Lower lobe of right lung (tissue), 2 donors: ENCODE results near the gene ADPRH. TPM values are rescaled to one million over a fixed set of nuclear protein-coding genes. Genes with fewer than 3 reads are reported as not detected.
"Not testable (repeated sequence)": the region's sequence is repeated elsewhere in the genome, so short reads cannot be mapped to it uniquely, and the experiment has no call there.

Experiments used
- ATAC-seq, 2 donors: fragments of 200-7000 bp; cut with Tn5 transposase; one replicate each; pipeline ENCODE4 v1.9.1; 2020 to 2022; ENCODE audit warnings: mild to moderate bottlenecking in 2 of 2, moderate library complexity in 2 of 2
- DNase-seq: peaks from one replicate; pipeline ENCODE4 v3.0.0-alpha.2; 2020
- H3K27ac ChIP-seq: fragments of 200-600 bp; one replicate; pipeline ENCODE4 v1.8.0; 2022
- H3K27me3 ChIP-seq: fragments of 200-600 bp; one replicate; pipeline ENCODE4 v1.8.0; 2022; ENCODE audit warnings: low read depth
- H3K36me3 ChIP-seq: fragments of 200-600 bp; one replicate; pipeline ENCODE4 v1.8.0; 2022; ENCODE audit warnings: mild to moderate bottlenecking
- H3K4me1 ChIP-seq: fragments of 200-600 bp; one replicate; pipeline ENCODE4 v1.8.0; 2022
- H3K4me3 ChIP-seq: fragments of 200-600 bp; one replicate; pipeline ENCODE4 v1.8.0; 2022; ENCODE audit warnings: mild to moderate bottlenecking
- H3K9me3 ChIP-seq: fragments of 200-600 bp; one replicate; pipeline ENCODE4 v1.8.0; 2022
- CTCF ChIP-seq: fragments of 200-600 bp; IDR thresholded peaks from one replicate; pipeline ENCODE4 v1.8.0; 2022; ENCODE audit warnings: antibody characterized with exemption, mild to moderate bottlenecking
- intact Hi-C: fragments of 100-400 bp; cut with DNase I; formaldehyde crosslinking; loops from one replicate; pipeline ENCODE4 v1.11.0; 2022
- total RNA-seq: library from RNA; stranded (reverse); fragmentation: NEBNext Ultra II Directional; extraction: Animal tissue kit (Norgen Biotek cat#: 25700); gene quantifications from one replicate; pipeline ENCODE4 v1.2.1, GENCODE V29; 2021
- donor health status: DM: no; HTN: yes; CAD: no; lungs with severe emphysema.

ADPRH gene
- total RNA-seq, 1 donor from 2014 or later: 32.0 TPM

GRCh38 chr3:119590706-119591105 lies 11.4 kb downstream of the ADPRH start:
- Histone ChIP-seq H3K27ac (no peak overlapping the region), H3K4me3 (no peak overlapping the region), H3K4me1 (peaks cover 22% of the 10 kb centered on the region), H3K27me3 (no peaks in the 10 kb centered on the region), H3K9me3 (no peaks in the 10 kb centered on the region), H3K36me3 (peaks cover 14% of the 10 kb centered on the region)
- no peak for ATAC-seq
- no peak for DNase-seq
- TF ChIP-seq CTCF: no peak
- intact Hi-C loops: no loop called here

GRCh38 chr3:119592861-119593260 lies 13.6 kb downstream of the ADPRH start:
- intact Hi-C loops: no loop called here
- no peak for DNase-seq
- Histone ChIP-seq H3K36me3 (no peaks in the 10 kb centered on the region), H3K4me1 (peaks cover 37% of the 10 kb centered on the region), H3K27ac (no peak overlapping the region), H3K4me3 (no peak overlapping the region), H3K9me3 (no peaks in the 10 kb centered on the region), H3K27me3 (no peaks in the 10 kb centered on the region)
- no peak for ATAC-seq
- no peak for TF ChIP-seq CTCF

GRCh38 chr3:119594066-119594465 lies 14.8 kb downstream of the ADPRH start:
- Histone ChIP-seq H3K36me3 (no peaks in the 10 kb centered on the region), H3K4me3 (no peak overlapping the region), H3K27ac (no peak overlapping the region), H3K9me3 (no peaks in the 10 kb centered on the region), H3K4me1 (peaks cover 34% of the 10 kb centered on the region), H3K27me3 (no peaks in the 10 kb centered on the region)
- intact Hi-C loops: no loop called here
- no peak for ATAC-seq
- no peak for DNase-seq
- TF ChIP-seq CTCF: no peak

- peaks cover 34% of the 10 kb centered on the region for H3K4me1 ChIP-seq
- H3K27ac ChIP-seq, H3K27me3 ChIP-seq, H3K9me3 ChIP-seq, H3K4me3 ChIP-seq, intact Hi-C loops, ATAC-seq, H3K36me3 ChIP-seq, DNase-seq: not testable (repeated sequence)
These were observed 15.6 kb downstream of the ADPRH start for GRCh38 chr3:119594929-119595328.

GRCh38 chr3:119595639-119596334 lies 16.5 kb downstream of the ADPRH start:
- H3K27ac ChIP-seq: peak overlapping the region; percentile 34
- H3K4me3 ChIP-seq: peak overlapping the region; percentile 20
- H3K4me1 ChIP-seq: peaks cover 37% of the 10 kb centered on the region
- no peaks in the 10 kb centered on the region for H3K9me3 ChIP-seq
- no peak for TF ChIP-seq CTCF
- peak in 1 of 2 donors; percentile 20 for ATAC-seq
- intact Hi-C loops: no loop called here
- DNase-seq: no peak
- no peaks in the 10 kb centered on the region for H3K27me3 ChIP-seq
- H3K36me3 ChIP-seq: no peaks in the 10 kb centered on the region

GRCh38 chr3:119596398-119596797 lies 17.1 kb downstream of the ADPRH start:
- H3K27ac ChIP-seq: peak overlapping the region; percentile 76
- no peak overlapping the region for H3K4me3 ChIP-seq
- DNase-seq (no peak), ATAC-seq (peak in 1 of 2 donors; percentile 31)
- no peak for TF ChIP-seq CTCF
- H3K9me3 ChIP-seq: no peaks in the 10 kb centered on the region
- H3K4me1 ChIP-seq: peaks cover 43% of the 10 kb centered on the region
- intact Hi-C loops: no loop called here
- no peaks in the 10 kb centered on the region for H3K36me3 ChIP-seq
- H3K27me3 ChIP-seq: no peaks in the 10 kb centered on the region
